ENCODE measurements around the gene DDX39A.

DNA sequence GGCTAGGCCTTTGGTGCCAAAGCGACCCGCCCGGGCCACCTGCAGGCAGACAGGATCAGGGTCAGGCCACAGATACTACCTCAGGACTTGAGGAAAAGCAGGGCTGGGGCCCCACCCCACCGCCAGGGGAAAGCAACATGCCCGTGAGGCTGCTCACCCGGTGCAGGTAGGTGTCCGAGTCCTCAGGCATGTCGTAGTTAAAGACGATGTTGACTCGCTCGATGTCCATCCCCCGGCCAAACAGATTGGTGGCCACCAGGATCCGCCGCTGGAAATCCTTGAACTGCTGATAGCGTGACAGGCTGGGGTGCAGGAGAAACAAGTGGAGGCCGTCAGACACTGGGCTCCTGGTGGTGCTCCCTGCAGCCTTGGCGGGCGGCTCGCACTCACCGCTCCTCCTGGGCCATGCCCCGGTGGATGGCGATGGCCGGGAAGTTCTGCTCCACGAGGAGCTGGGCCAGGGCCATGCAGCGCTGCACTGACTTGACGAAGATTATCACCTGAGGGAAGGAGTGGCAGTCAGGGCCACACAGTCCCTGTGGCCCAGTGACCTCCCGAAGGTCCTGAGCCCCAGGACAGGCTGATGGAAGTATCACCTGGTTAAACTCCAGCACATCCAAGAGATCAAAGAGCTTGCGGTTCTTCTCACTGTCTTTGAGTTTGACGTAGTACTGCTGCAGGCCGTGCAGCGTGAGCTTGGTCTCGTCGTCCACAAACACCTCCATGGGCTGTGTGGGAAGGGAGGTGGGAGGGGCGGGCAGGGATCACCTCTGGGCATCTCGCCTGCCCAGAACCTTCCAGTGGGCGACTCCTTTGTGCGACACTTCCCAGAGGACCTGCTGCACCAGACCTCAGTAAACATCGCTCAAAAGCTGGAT lies 9.8 kb downstream of the DDX39A start:
- TF ChIP-seq, protein P1, sequence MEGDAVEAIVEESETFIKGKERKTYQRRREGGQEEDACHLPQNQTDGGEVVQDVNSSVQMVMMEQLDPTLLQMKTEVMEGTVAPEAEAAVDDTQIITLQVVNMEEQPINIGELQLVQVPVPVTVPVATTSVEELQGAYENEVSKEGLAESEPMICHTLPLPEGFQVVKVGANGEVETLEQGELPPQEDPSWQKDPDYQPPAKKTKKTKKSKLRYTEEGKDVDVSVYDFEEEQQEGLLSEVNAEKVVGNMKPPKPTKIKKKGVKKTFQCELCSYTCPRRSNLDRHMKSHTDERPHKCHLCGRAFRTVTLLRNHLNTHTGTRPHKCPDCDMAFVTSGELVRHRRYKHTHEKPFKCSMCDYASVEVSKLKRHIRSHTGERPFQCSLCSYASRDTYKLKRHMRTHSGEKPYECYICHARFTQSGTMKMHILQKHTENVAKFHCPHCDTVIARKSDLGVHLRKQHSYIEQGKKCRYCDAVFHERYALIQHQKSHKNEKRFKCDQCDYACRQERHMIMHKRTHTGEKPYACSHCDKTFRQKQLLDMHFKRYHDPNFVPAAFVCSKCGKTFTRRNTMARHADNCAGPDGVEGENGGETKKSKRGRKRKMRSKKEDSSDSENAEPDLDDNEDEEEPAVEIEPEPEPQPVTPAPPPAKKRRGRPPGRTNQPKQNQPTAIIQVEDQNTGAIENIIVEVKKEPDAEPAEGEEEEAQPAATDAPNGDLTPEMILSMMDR (IDR thresholded peaks at IDR 0.05; ENCODE audit: low read length), result no peak
- no peak for TF ChIP-seq EZH2 (IDR thresholded peaks at IDR 0.05; ENCODE audit: borderline replicate concordance, low read length)
